ENCODE measurements around the gene ENKUR. TPM values are rescaled to one million over a fixed set of nuclear protein-coding genes. Genes with fewer than 3 reads are reported as not detected.
A peak's percentile ranks its signal among the peaks of the same experiment; 100 is the strongest.
"Not testable (repeated sequence)": the region's sequence is repeated elsewhere in the genome, so short reads cannot be mapped to it uniquely, and the experiment has no call there.

The ENKUR gene
- total and polyA plus RNA-seq, 2 experiments from 2014 or later: 0.11 TPM; not detected in 1

DNA sequence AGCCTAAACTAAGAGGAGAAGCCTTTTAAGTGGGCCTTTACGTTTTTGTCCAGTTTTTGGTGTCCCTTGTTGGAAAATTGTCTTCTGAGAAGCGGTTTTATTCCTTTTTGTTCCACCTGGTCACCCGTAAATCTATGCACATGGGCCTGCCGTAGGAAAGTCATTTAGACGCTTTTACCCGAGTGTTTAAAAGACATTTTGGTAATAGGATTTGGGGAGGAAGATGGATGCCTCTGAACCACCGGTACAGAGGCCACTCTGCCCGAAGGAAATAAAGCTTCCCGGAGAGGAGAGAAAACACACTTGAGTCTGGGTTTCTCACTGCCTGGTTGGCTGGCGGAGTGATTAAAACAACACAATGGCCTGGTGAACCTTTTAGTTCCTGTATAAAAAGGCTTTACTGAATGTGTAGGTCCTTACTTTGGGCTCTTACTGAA is 1.2 kb upstream of the ENKUR start:
- in situ Hi-C loops (cut with MboI): no loop called here
- TF ChIP-seq EZH2 (IDR thresholded peaks at IDR 0.05; ENCODE audit: insufficient read depth, poor library complexity, severe bottlenecking) (no peak), EZH2phosphoT487 (IDR thresholded peaks at IDR 0.05; ENCODE audit: insufficient read depth, low read depth) (no peak)
- Histone ChIP-seq H2AFZ (peak overlapping the region; percentile 91), H3K9ac (peak overlapping the region; percentile 89), H3F3A (ENCODE audit: insufficient read depth) (peaks cover 16% of the 10 kb centered on the region), H3K27me3 (replicated peaks; ENCODE audit: insufficient read depth) (no peaks in the 10 kb centered on the region), H4K20me1 (ENCODE audit: insufficient read depth) (no peaks in the 10 kb centered on the region), H3K9me3 (ENCODE audit: low read depth) (no peaks in the 10 kb centered on the region), H3K4me1 (ENCODE audit: insufficient read depth) (peaks cover 11% of the 10 kb centered on the region), H3K36me3 (ENCODE audit: low read depth) (no peaks in the 10 kb centered on the region), H3K27ac (peak overlapping the region; percentile 94), H3K79me2 (ENCODE audit: insufficient read depth) (0 out of 2 replicates have a peak, but pooled peaks cover 6% of the 10 kb centered on the region), H3K9me2 (ENCODE audit: insufficient read depth) (no peaks in the 10 kb centered on the region), H3K4me3 (peak overlapping the region; percentile 81), H3K4me2 (ENCODE audit: unreplicated experiment) (peak overlapping the region; percentile 88)
- WGBS, 2 experiments (ENCODE audit: low coverage in 1 of 2, low lambda C conversion rate in 2 of 2, missing lambda C conversion rate in 2 of 2): 10 to 12% methylated on average over 10 of the region's 10 CpGs
- peak; percentile 40 for DNase-seq

DNA sequence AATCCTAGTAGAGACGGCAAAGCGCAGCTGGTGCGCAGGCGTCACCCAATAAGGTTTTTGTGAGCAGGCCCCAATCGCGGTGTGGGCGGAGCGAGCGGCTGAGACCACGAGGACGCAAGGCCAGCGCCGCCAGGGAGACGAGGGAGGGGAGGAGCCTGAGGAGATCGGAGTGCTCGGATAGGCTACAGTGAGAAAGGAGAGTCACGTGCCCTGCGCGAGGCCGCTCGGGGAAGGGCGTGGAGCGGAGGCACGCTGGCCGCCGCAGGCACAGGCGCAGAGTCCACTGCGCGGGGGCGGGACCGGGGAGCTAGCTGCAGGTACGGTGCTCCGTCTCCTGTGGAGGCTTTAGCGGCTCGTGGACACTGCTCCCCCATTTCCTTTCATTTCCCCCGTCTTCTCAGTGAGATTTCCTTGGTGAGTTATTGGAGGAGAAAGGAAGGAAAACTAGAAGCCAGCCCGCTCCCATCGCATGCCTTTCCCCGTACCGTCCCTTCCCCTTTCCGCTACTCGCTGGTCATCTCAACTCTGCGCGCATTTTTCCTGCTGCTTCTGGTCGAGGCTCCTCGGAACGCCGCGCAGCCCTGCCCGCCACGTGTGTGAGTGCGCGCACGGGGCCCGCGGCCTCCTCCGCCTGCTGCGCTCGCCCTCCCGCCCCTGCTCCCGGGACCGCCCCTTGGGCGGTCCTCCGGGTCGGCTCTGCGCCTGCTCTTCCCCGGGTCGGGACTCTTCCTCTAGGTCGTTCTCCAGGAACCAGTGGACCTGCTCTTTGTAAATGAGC is 607 bp upstream of the ENKUR start, which contains the start of gene THNSL1:
TSS of gene THNSL1 (plus strand) at position 237 of the 778 bp plus-strand sequence. CDS start 6,612 bp downstream, outside the sequence.
- Histone ChIP-seq H3K9me3 (ENCODE audit: low read depth) (no peaks in the 10 kb centered on the region), H4K20me1 (ENCODE audit: insufficient read depth) (no peaks in the 10 kb centered on the region), H3K9ac (peak within 1 kb of the TSS; percentile 89), H3K9me2 (ENCODE audit: insufficient read depth) (no peaks in the 10 kb centered on the region), H3K36me3 (ENCODE audit: low read depth) (no peaks in the 10 kb centered on the region), H3K27me3 (replicated peaks; ENCODE audit: insufficient read depth) (no peaks in the 10 kb centered on the region), H3F3A (ENCODE audit: insufficient read depth) (peaks cover 16% of the 10 kb centered on the region), H3K4me1 (ENCODE audit: insufficient read depth) (peaks cover 11% of the 10 kb centered on the region), H3K79me2 (ENCODE audit: insufficient read depth) (0 out of 2 replicates have a peak, but pooled peaks cover 6% of the 10 kb centered on the region), H2AFZ (peak within 1 kb of the TSS; percentile 94), H3K4me2 (ENCODE audit: unreplicated experiment) (peak within 1 kb of the TSS; percentile 92), H3K27ac (peak within 1 kb of the TSS; percentile 94), H3K4me3 (peak within 1 kb of the TSS; percentile 81)
- peak; percentile 100 for DNase-seq
- in situ Hi-C loops (cut with MboI): no loop called here
- TF ChIP-seq EZH2phosphoT487 (IDR thresholded peaks at IDR 0.05; ENCODE audit: insufficient read depth, low read depth) (no peak), EZH2 (IDR thresholded peaks at IDR 0.05; ENCODE audit: insufficient read depth, poor library complexity, severe bottlenecking) (no peak)
- WGBS, 2 experiments (ENCODE audit: low coverage in 1 of 2, low lambda C conversion rate in 2 of 2, missing lambda C conversion rate in 2 of 2): 0 to 1% methylated on average over 61 to 69 of the region's 69 CpGs

DNA sequence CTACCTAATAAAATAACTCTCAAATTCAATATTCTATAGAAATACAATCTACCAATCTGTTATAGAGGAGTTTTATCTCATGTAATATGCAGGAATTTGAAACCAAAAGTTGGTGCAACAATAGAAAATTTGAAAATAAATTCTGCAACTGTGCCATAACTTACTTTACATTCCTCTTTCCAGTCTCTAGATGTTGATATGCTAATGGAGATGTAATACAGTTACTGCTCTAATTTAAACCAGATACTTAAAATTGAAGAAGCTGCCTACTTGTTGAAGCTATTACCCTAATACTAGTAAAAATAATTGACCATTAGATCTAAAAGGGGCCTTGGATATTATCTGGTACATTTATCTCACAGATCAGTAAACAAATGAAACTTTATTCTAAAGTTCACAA is 1.4 kb downstream of the ENKUR start:
- Histone ChIP-seq H3K27me3 (replicated peaks; ENCODE audit: insufficient read depth) (no peaks in the 10 kb centered on the region), H3K79me2 (ENCODE audit: insufficient read depth) (0 out of 2 replicates have a peak, but pooled peaks cover 6% of the 10 kb centered on the region), H3K9me3 (ENCODE audit: low read depth) (no peaks in the 10 kb centered on the region), H2AFZ (no peak overlapping the region), H3F3A (ENCODE audit: insufficient read depth) (peaks cover 16% of the 10 kb centered on the region), H4K20me1 (ENCODE audit: insufficient read depth) (no peaks in the 10 kb centered on the region), H3K4me3 (no peak overlapping the region), H3K36me3 (ENCODE audit: low read depth) (no peaks in the 10 kb centered on the region), H3K27ac (no peak overlapping the region), H3K9me2 (ENCODE audit: insufficient read depth) (no peaks in the 10 kb centered on the region), H3K4me1 (ENCODE audit: insufficient read depth) (peaks cover 11% of the 10 kb centered on the region), H3K4me2 (ENCODE audit: unreplicated experiment) (no peak overlapping the region), H3K9ac (no peak overlapping the region)
- in situ Hi-C loops (cut with MboI): no loop called here
- TF ChIP-seq EZH2 (IDR thresholded peaks at IDR 0.05; ENCODE audit: insufficient read depth, poor library complexity, severe bottlenecking) (no peak), EZH2phosphoT487 (IDR thresholded peaks at IDR 0.05; ENCODE audit: insufficient read depth, low read depth) (no peak)
- DNase-seq: no peak

DNA sequence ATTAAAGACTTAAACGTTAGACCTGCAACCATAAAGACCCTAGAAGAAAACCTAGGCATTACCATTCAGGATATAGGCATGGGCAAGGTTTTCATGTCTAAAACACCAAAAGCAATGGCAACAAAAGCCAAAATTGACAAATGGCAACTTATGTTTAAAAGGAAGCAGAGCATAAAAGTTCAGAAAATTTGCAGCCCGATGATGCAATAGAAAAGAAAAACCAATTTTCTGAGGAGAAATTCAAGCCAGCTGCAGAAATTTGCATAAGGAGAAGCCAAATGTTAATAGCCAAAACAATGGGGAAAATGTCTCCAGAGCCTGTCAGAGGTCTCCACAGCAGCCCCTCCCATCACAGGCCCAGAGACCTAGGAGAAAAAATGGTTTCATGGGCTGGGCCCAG is 4.4 kb downstream of the ENKUR start:
- H3K27me3 ChIP-seq (replicated peaks; ENCODE audit: insufficient read depth); H2AFZ ChIP-seq; H4K20me1 ChIP-seq (ENCODE audit: insufficient read depth); H3K4me1 ChIP-seq (ENCODE audit: insufficient read depth); H3K4me3 ChIP-seq; H3K9me2 ChIP-seq (ENCODE audit: insufficient read depth); H3K27ac ChIP-seq; H3K36me3 ChIP-seq (ENCODE audit: low read depth); H3F3A ChIP-seq (ENCODE audit: insufficient read depth); H3K9ac ChIP-seq; H3K79me2 ChIP-seq (ENCODE audit: insufficient read depth); DNase-seq; in situ Hi-C loops (cut with MboI); H3K9me3 ChIP-seq (ENCODE audit: low read depth); H3K4me2 ChIP-seq (ENCODE audit: unreplicated experiment): not testable (repeated sequence)
- 50 to 53% methylated on average over 2 of the region's 2 CpGs for WGBS, 2 experiments (ENCODE audit: low coverage in 1 of 2, low lambda C conversion rate in 2 of 2, missing lambda C conversion rate in 2 of 2)
